ENCODE data around the gene RPS6KA4. TPM values are rescaled to one million over a fixed set of nuclear protein-coding genes. Genes with fewer than 3 reads are reported as not detected.

Gene RPS6KA4
- total and polyA plus RNA-seq, 5 donors = 12.8 to 17.6 (median 17.0) TPM

GRCh38 chr11:64359712-64360445 is 917 bp downstream of the RPS6KA4 start:
- intact Hi-C loops (cut with DNase I) = no loop called here
- ATAC-seq = no peak
- Histone ChIP-seq H3K9me3 (ENCODE audit: control insufficient read depth, low read length) (no peaks in the 10 kb centered on the region), H3K27me3 (ENCODE audit: control insufficient read depth, insufficient read depth) (no peaks in the 10 kb centered on the region), H3K4me3 (ENCODE audit: low read length) (peak overlapping the region; percentile 58), H3K27ac (ENCODE audit: low read length) (no peak overlapping the region), H3K4me1 (ENCODE audit: control insufficient read depth, insufficient read depth, low read length) (peaks cover 10% of the 10 kb centered on the region)
- peak in 2 of 3 donors; percentile 66 to 70 for DNase-seq
- WGBS = 67% methylated on average over 38 of the region's 38 CpGs

GRCh38 chr11:64360448-64360921 is 1.5 kb downstream of the RPS6KA4 start:
- Histone ChIP-seq H3K27ac (ENCODE audit: low read length) (no peak overlapping the region), H3K27me3 (ENCODE audit: control insufficient read depth, insufficient read depth) (no peaks in the 10 kb centered on the region), H3K4me1 (ENCODE audit: control insufficient read depth, insufficient read depth, low read length) (peaks cover 7% of the 10 kb centered on the region), H3K4me3 (ENCODE audit: low read length) (no peak overlapping the region), H3K9me3 (ENCODE audit: control insufficient read depth, low read length) (no peaks in the 10 kb centered on the region)
- intact Hi-C loops (cut with DNase I) = no loop called here
- ATAC-seq = no peak
- peak in 2 of 3 donors; percentile 44 to 51 for DNase-seq
- WGBS = 72% methylated on average over 13 of the region's 13 CpGs

GRCh38 chr11:64361659-64362058 is 2.7 kb downstream of the RPS6KA4 start:
- no peak for ATAC-seq
- WGBS = 92% methylated on average over 18 of the region's 18 CpGs
- H3K27ac ChIP-seq (ENCODE audit: low read length) = no peak overlapping the region
- intact Hi-C loops (cut with DNase I) = no loop called here
- H3K4me3 ChIP-seq (ENCODE audit: low read length) = no peak overlapping the region
- no peaks in the 10 kb centered on the region for H3K9me3 ChIP-seq (ENCODE audit: control insufficient read depth, low read length)
- DNase-seq = peak in 2 of 3 donors; percentile 45 to 53
- H3K4me1 ChIP-seq (ENCODE audit: control insufficient read depth, insufficient read depth, low read length) = peaks cover 7% of the 10 kb centered on the region
- no peaks in the 10 kb centered on the region for H3K27me3 ChIP-seq (ENCODE audit: control insufficient read depth, insufficient read depth)

GRCh38 chr11:64362339-64362738 is 3.4 kb downstream of the RPS6KA4 start:
- WGBS = 93% methylated on average over 10 of the region's 10 CpGs
- Histone ChIP-seq H3K4me3 (ENCODE audit: low read length) (no peak overlapping the region), H3K9me3 (ENCODE audit: control insufficient read depth, low read length) (no peaks in the 10 kb centered on the region), H3K27ac (ENCODE audit: low read length) (no peak overlapping the region), H3K4me1 (ENCODE audit: control insufficient read depth, insufficient read depth, low read length) (peaks cover 7% of the 10 kb centered on the region), H3K27me3 (ENCODE audit: control insufficient read depth, insufficient read depth) (no peaks in the 10 kb centered on the region)
- ATAC-seq (no peak), DNase-seq (no peak)
- intact Hi-C loops (cut with DNase I) = no loop called here

- no peaks in the 10 kb centered on the region for H3K27me3 ChIP-seq (ENCODE audit: control insufficient read depth, insufficient read depth)
- no peak overlapping the region for H3K4me3 ChIP-seq (ENCODE audit: low read length)
- WGBS = 97% methylated on average over 6 of the region's 6 CpGs
- ATAC-seq (no peak), DNase-seq (no peak)
- intact Hi-C loops (cut with DNase I) = no loop called here
- no peaks in the 10 kb centered on the region for H3K9me3 ChIP-seq (ENCODE audit: control insufficient read depth, low read length)
- no peak overlapping the region for H3K27ac ChIP-seq (ENCODE audit: low read length)
- no peaks in the 10 kb centered on the region for H3K4me1 ChIP-seq (ENCODE audit: control insufficient read depth, insufficient read depth, low read length)
These were observed 5.5 kb downstream of the RPS6KA4 start for GRCh38 chr11:64364435-64364834.

- Histone ChIP-seq H3K27me3 (ENCODE audit: control insufficient read depth, insufficient read depth) (no peaks in the 10 kb centered on the region), H3K27ac (ENCODE audit: low read length) (no peak overlapping the region), H3K4me3 (ENCODE audit: low read length) (no peak overlapping the region), H3K9me3 (ENCODE audit: control insufficient read depth, low read length) (no peaks in the 10 kb centered on the region), H3K4me1 (ENCODE audit: control insufficient read depth, insufficient read depth, low read length) (no peaks in the 10 kb centered on the region)
- intact Hi-C loops (cut with DNase I) = no loop called here
- no peak for ATAC-seq
- DNase-seq = peak in 1 of 3 donors; percentile 21
- 84% methylated on average over 4 of the region's 4 CpGs for WGBS
These were observed 5.9 kb downstream of the RPS6KA4 start for GRCh38 chr11:64364911-64365310.

- intact Hi-C loops (cut with DNase I) = no loop called here
- H3K4me1 ChIP-seq (ENCODE audit: control insufficient read depth, insufficient read depth, low read length) = no peaks in the 10 kb centered on the region
- H3K9me3 ChIP-seq (ENCODE audit: control insufficient read depth, low read length) = no peaks in the 10 kb centered on the region
- ATAC-seq (no peak), DNase-seq (no peak)
- no peak overlapping the region for H3K4me3 ChIP-seq (ENCODE audit: low read length)
- H3K27ac ChIP-seq (ENCODE audit: low read length) = no peak overlapping the region
- H3K27me3 ChIP-seq (ENCODE audit: control insufficient read depth, insufficient read depth) = no peaks in the 10 kb centered on the region
- WGBS = 88% methylated on average over 1 of the region's 1 CpG
These were observed 7.8 kb downstream of the RPS6KA4 start for GRCh38 chr11:64366751-64367150.

GRCh38 chr11:64367931-64368672 is 9.1 kb downstream of the RPS6KA4 start:
- 86% methylated on average over 46 of the region's 46 CpGs for WGBS
- no peaks in the 10 kb centered on the region for H3K9me3 ChIP-seq (ENCODE audit: control insufficient read depth, low read length)
- no peaks in the 10 kb centered on the region for H3K27me3 ChIP-seq (ENCODE audit: control insufficient read depth, insufficient read depth)
- DNase-seq (peak in 1 of 3 donors; percentile 58), ATAC-seq (no peak)
- intact Hi-C loops (cut with DNase I) = no loop called here
- H3K4me1 ChIP-seq (ENCODE audit: control insufficient read depth, insufficient read depth, low read length) = no peaks in the 10 kb centered on the region
- H3K27ac ChIP-seq (ENCODE audit: low read length) = no peak overlapping the region
- H3K4me3 ChIP-seq (ENCODE audit: low read length) = no peak overlapping the region

- WGBS = 89% methylated on average over 28 of the region's 28 CpGs
- Histone ChIP-seq H3K9me3 (ENCODE audit: control insufficient read depth, low read length) (no peaks in the 10 kb centered on the region), H3K4me1 (ENCODE audit: control insufficient read depth, insufficient read depth, low read length) (no peaks in the 10 kb centered on the region), H3K4me3 (ENCODE audit: low read length) (no peak overlapping the region), H3K27me3 (ENCODE audit: control insufficient read depth, insufficient read depth) (no peaks in the 10 kb centered on the region), H3K27ac (ENCODE audit: low read length) (no peak overlapping the region)
- DNase-seq (no peak), ATAC-seq (no peak)
- intact Hi-C loops (cut with DNase I) = no loop called here
These were observed 9.7 kb downstream of the RPS6KA4 start for GRCh38 chr11:64368673-64369074.

- no peak overlapping the region for H3K4me3 ChIP-seq (ENCODE audit: low read length)
- WGBS = 86% methylated on average over 82 of the region's 82 CpGs
- no peak overlapping the region for H3K27ac ChIP-seq (ENCODE audit: low read length)
- DNase-seq = no peak
- H3K9me3 ChIP-seq (ENCODE audit: control insufficient read depth, low read length) = no peaks in the 10 kb centered on the region
- H3K27me3 ChIP-seq (ENCODE audit: control insufficient read depth, insufficient read depth) = no peaks in the 10 kb centered on the region
- intact Hi-C loops (cut with DNase I) = no loop called here
- peak in 1 of 2 donors; percentile 14 for ATAC-seq
- no peaks in the 10 kb centered on the region for H3K4me1 ChIP-seq (ENCODE audit: control insufficient read depth, insufficient read depth, low read length)
These were observed 10.8 kb downstream of the RPS6KA4 start for GRCh38 chr11:64369440-64370421.
